ENCODE results near the gene POP7. TPM values are rescaled to one million over a fixed set of nuclear protein-coding genes. Genes with fewer than 3 reads are reported as not detected.
A peak's percentile ranks its signal among the peaks of the same experiment; 100 is the strongest.

POP7 gene
- total RNA-seq, 4 donors from 2014 or later: 31.4 to 40.6 (median 33.2) TPM

GRCh38 chr7:100681491-100682227 is 24.3 kb upstream of the POP7 start:
- 56% methylated on average over 4 of the region's 29 CpGs; no CpG with 5 or more reads in 1 of the 2 donors for WGBS, 2 donors (ENCODE audit: low coverage in 1 of 2)
- no peaks in the 10 kb centered on the region for H3K27me3 ChIP-seq
- peaks cover 0 to 47% (median 17%) of the 10 kb centered on the region in 3 donors for H3K4me1 ChIP-seq
- peaks cover 0 to 98% of the 10 kb centered on the region in 2 donors for H3K36me3 ChIP-seq
- no peak overlapping the region for H3K4me3 ChIP-seq
- H3K27ac ChIP-seq: peak overlapping the region in 2 of 4 donors; percentile 35 to 99
- TF ChIP-seq POLR2AphosphoS5 (IDR thresholded peaks at IDR 0.05): no peak
- ATAC-seq: no peak
- H3K9me3 ChIP-seq: no peaks in the 10 kb centered on the region

GRCh38 chr7:100682228-100682741 is 23.6 kb upstream of the POP7 start:
- peak overlapping the region in 2 of 4 donors; percentile 35 to 99 for H3K27ac ChIP-seq
- ATAC-seq: no peak
- no peaks in the 10 kb centered on the region for H3K27me3 ChIP-seq
- no peaks in the 10 kb centered on the region for H3K9me3 ChIP-seq
- H3K4me3 ChIP-seq: no peak overlapping the region
- no CpG with 5 or more reads among the region's 25 CpGs for WGBS, 2 donors (ENCODE audit: low coverage in 1 of 2)
- no peak for TF ChIP-seq EP300 (IDR thresholded peaks at IDR 0.05)
- no peak for TF ChIP-seq POLR2A (IDR thresholded peaks at IDR 0.05)
- TF ChIP-seq CTCF (IDR thresholded peaks at IDR 0.05): no peak
- no peak for TF ChIP-seq POLR2AphosphoS5 (IDR thresholded peaks at IDR 0.05)
- peaks cover 0 to 98% of the 10 kb centered on the region in 2 donors for H3K36me3 ChIP-seq
- H3K4me1 ChIP-seq: peaks cover 0 to 47% (median 16%) of the 10 kb centered on the region in 3 donors

GRCh38 chr7:100682991-100683658 is 22.8 kb upstream of the POP7 start:
- peak overlapping the region in 2 of 4 donors; percentile 35 to 99 for H3K27ac ChIP-seq

GRCh38 chr7:100683659-100684533 is 22.0 kb upstream of the POP7 start:
- Histone ChIP-seq H3K36me3 (peaks cover 0 to 98% of the 10 kb centered on the region in 2 donors), H3K4me3 (no peak overlapping the region), H3K27me3 (no peaks in the 10 kb centered on the region), H3K9me3 (no peaks in the 10 kb centered on the region), H3K27ac (no peak overlapping the region), H3K4me1 (peaks cover 0 to 48% (median 17%) of the 10 kb centered on the region in 3 donors)
- ATAC-seq: no peak
- no peak for TF ChIP-seq EP300 (IDR thresholded peaks at IDR 0.05)
- TF ChIP-seq CTCF (IDR thresholded peaks at IDR 0.05): no peak
- no peak for TF ChIP-seq POLR2A (IDR thresholded peaks at IDR 0.05)
- no CpG with 5 or more reads among the region's 37 CpGs for WGBS, 2 donors (ENCODE audit: low coverage in 1 of 2)

More at GRCh38 chr7:100682991-100683658, 22.8 kb upstream of the POP7 start:
- H3K36me3 ChIP-seq: peaks cover 0 to 98% of the 10 kb centered on the region in 2 donors
- 83% methylated on average over 13 of the region's 28 CpGs; no CpG with 5 or more reads in 1 of the 2 donors for WGBS, 2 donors (ENCODE audit: low coverage in 1 of 2)
- no peaks in the 10 kb centered on the region for H3K27me3 ChIP-seq
- no peaks in the 10 kb centered on the region for H3K9me3 ChIP-seq
- no peak for ATAC-seq
- no peak for TF ChIP-seq POLR2A (IDR thresholded peaks at IDR 0.05)
- no peak for TF ChIP-seq POLR2AphosphoS5 (IDR thresholded peaks at IDR 0.05)
- H3K4me1 ChIP-seq: peaks cover 0 to 47% (median 17%) of the 10 kb centered on the region in 3 donors
- H3K4me3 ChIP-seq: no peak overlapping the region

GRCh38 chr7:100684534-100685042 is 21.3 kb upstream of the POP7 start:
- H3K4me1 ChIP-seq: peaks cover 0 to 48% (median 16%) of the 10 kb centered on the region in 3 donors
- no peak for ATAC-seq
- peaks cover 0 to 98% of the 10 kb centered on the region in 2 donors for H3K36me3 ChIP-seq

More at GRCh38 chr7:100684534-100685042, 21.3 kb upstream of the POP7 start:
- no peak overlapping the region for H3K4me3 ChIP-seq
- 80% methylated on average over 1 of the region's 16 CpGs; no CpG with 5 or more reads in 1 of the 2 donors for WGBS, 2 donors (ENCODE audit: low coverage in 1 of 2)
- no peaks in the 10 kb centered on the region for H3K9me3 ChIP-seq
- H3K27ac ChIP-seq: no peak overlapping the region
- TF ChIP-seq EP300 (IDR thresholded peaks at IDR 0.05): no peak
- no peak for TF ChIP-seq POLR2AphosphoS5 (IDR thresholded peaks at IDR 0.05)
- TF ChIP-seq CTCF (IDR thresholded peaks at IDR 0.05): no peak
- no peak for TF ChIP-seq POLR2A (IDR thresholded peaks at IDR 0.05)
- H3K27me3 ChIP-seq: no peaks in the 10 kb centered on the region

Data from gastroesophageal sphincter (tissue), 4 donors.